ENCODE measurements around the gene APLF.
"Not testable (repeated sequence)": the region's sequence is repeated elsewhere in the genome, so short reads cannot be mapped to it uniquely, and the experiment has no call there.

Gene APLF

GRCh38 chr2:68594674-68595492 is 127.5 kb downstream of the APLF start:
- in situ Hi-C loops (cut with HindIII; ENCODE audit: low sequenced_read_pairs) = no loop called here
- DNase-seq (ENCODE audit: low read depth, low spot score) = peak; percentile 62
- H3K4me3 ChIP-seq (ENCODE audit: low read depth, low read length) = no peak overlapping the region
- peak; percentile 91 for TF ChIP-seq CTCF (IDR thresholded peaks at IDR 0.05; ENCODE audit: low read depth, low read length)

DNA sequence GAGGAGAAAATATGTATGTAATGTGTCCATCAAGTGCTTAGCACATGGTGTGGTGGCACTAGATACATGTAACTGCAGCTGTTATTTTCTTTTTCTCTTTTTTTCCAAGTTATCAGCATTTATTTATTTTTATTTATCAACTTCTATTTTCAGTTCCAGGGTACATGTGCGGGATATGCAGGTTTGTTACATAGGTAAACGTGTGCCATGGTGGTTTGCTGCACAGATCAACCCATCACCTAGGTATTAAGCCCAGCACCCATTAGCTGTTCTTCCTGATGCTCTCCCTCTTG is 128.1 kb downstream of the APLF start:
- DNase-seq (ENCODE audit: low read depth, low spot score); H3K4me3 ChIP-seq (ENCODE audit: low read depth, low read length); in situ Hi-C loops (cut with HindIII; ENCODE audit: low sequenced_read_pairs): not testable (repeated sequence)

DNA sequence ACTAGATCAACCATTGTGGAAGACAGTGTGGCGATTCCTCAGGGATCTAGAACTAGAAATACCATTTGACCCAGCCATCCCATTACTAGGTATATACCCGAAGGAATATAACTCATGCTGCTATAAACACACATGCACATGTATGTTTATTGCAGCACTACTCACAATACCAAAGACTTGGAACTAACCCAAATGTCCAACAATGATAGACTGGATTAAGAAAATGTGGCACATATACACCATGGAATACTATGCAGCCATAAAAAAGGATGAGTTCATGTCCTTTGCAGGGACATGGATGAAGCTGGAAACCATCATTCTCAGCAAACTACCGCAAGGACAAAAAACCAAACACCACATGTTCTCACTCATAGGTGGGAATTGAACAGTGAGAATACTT is 133.1 kb downstream of the APLF start:
- H3K4me3 ChIP-seq (ENCODE audit: low read depth, low read length); DNase-seq (ENCODE audit: low read depth, low spot score); in situ Hi-C loops (cut with HindIII; ENCODE audit: low sequenced_read_pairs): not testable (repeated sequence)

DNA sequence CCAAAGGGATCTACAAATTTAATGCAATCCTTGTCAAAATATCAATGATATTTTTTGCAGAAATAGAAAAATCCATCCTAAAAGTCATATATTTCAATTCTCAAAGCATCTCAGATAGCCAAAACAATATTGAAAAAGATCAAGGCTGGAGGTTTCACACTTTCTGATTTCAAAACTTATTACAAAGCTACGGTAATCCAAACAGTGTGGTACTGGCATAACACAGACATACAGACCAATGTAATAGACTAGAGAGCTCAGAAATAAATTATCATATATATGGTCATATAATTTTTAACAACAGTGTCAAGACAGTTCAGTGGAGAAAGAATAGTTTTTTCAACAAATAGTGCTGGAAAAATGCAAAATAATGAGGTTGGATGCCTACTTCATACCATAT is 135.7 kb downstream of the APLF start:
- no peak for DNase-seq (ENCODE audit: low read depth, low spot score)
- in situ Hi-C loops (cut with HindIII; ENCODE audit: low sequenced_read_pairs) = no loop called here
- no peak overlapping the region for H3K4me3 ChIP-seq (ENCODE audit: low read depth, low read length)
- no peak for TF ChIP-seq CTCF (IDR thresholded peaks at IDR 0.05; ENCODE audit: low read depth, low read length)

DNA sequence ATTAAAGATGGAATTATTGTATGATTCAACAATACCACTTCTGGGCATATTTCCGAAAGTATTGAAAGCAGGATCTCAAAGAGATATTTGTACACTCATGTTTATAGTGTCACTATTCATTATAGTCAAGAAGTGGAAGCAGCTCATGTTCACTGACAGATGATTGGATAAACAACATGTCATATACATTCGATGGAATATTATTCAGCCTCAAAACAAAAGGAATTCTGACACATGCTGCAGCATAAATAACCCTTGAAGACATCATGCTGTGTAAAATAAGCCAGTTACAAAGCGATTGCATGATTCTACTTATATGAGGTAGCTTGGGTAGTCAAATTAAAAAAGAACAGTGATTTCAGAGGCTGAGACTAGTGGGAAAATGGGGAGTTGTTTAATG is 136.7 kb downstream of the APLF start:
- no peak overlapping the region for H3K4me3 ChIP-seq (ENCODE audit: low read depth, low read length)
- in situ Hi-C loops (cut with HindIII; ENCODE audit: low sequenced_read_pairs) = no loop called here
- no peak for TF ChIP-seq CTCF (IDR thresholded peaks at IDR 0.05; ENCODE audit: low read depth, low read length)
- DNase-seq (ENCODE audit: low read depth, low spot score) = no peak

- in situ Hi-C loops (cut with HindIII; ENCODE audit: low sequenced_read_pairs) = no loop called here
- no peak overlapping the region for H3K4me3 ChIP-seq (ENCODE audit: low read depth, low read length)
- no peak for DNase-seq (ENCODE audit: low read depth, low spot score)
- TF ChIP-seq CTCF (IDR thresholded peaks at IDR 0.05; ENCODE audit: low read depth, low read length) = no peak
Measured at GRCh38 chr2:68605939-68606338, 138.6 kb downstream of the APLF start.

DNA sequence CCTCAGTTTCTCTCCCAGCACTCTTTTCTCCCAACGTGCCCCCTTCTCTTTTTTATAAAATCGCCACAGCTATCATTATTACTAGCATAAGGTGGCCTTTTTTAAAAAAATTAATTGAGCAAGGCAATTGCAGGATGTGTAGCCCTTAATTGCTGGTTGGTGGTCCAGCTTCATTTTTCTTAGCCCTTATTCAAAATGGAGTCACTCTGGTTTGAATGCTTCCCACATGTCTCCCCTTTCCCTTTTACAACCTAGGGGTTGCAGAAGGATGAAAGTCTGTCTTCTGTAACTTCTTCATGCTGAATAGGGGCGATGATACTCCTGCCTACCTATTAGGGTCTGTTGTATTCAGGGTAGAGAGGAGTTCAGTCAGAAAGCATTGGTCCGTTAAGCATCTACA is 139.4 kb downstream of the APLF start:
- TF ChIP-seq CTCF (IDR thresholded peaks at IDR 0.05; ENCODE audit: low read depth, low read length) = no peak
- no peak overlapping the region for H3K4me3 ChIP-seq (ENCODE audit: low read depth, low read length)
- no peak for DNase-seq (ENCODE audit: low read depth, low spot score)
- in situ Hi-C loops (cut with HindIII; ENCODE audit: low sequenced_read_pairs) = no loop called here

DNA sequence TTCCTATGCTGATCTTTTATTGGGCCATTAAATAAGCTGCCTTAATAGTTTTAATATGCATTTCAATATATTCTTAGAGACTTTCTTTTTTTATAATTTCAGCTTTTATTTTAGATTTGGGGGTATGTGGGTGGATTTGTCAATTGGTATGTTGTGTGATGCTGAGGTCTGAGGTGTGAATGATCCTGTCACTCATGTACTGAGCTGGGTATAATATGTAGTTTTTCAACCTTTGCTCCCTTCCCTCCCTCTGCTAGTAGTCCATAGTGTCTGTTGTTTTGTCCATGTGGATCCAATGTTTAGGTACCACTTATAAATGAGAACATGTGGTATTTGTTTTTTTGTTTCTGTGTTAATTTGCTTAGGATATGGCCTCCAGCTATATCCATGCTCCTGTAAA is 140.5 kb downstream of the APLF start:
- in situ Hi-C loops (cut with HindIII; ENCODE audit: low sequenced_read_pairs) = no loop called here
- H3K4me3 ChIP-seq (ENCODE audit: low read depth, low read length) = no peak overlapping the region
- no peak for DNase-seq (ENCODE audit: low read depth, low spot score)
- TF ChIP-seq CTCF (IDR thresholded peaks at IDR 0.05; ENCODE audit: low read depth, low read length) = no peak

Data from astrocyte of the spinal cord (primary cell).